Measurements from ENCODE around the gene EPAS1. TPM values are rescaled to one million over a fixed set of nuclear protein-coding genes. Genes with fewer than 3 reads are reported as not detected.

EPAS1 gene
- total and polyA plus RNA-seq, 9 of the 15 experiments (the other 6 are each of a cell fraction or from before 2014, with no cell fraction given), result 0.25 to 11.2 (median 4.1) TPM

DNA sequence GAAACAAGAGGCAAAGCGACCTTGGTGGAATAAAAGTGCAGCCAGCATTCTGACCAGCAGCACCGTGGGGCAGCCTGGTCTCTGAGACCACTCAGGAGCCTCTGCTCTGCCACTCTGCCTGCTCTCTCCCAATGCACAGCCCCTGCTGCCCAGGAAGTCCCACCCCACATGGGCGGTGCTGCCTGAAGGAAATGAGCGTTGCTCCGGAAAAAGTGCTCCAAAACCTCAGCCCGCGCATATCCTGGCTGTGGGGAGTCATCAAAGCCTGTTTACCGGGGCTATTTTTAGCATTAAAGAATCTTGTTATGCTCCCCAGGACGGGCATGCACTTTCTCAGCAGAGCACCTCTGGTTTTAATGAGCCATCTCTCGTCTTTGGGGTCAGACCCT, 54.5 kb downstream of the EPAS1 start:
- H3K9me3 ChIP-seq (replicated peaks; ENCODE audit: control insufficient read depth, insufficient read depth, low read depth, low read length), result no peaks in the 10 kb centered on the region
- no peaks in the 10 kb centered on the region for H3K9me1 ChIP-seq (ENCODE audit: control insufficient read depth, insufficient read depth, low read length)
- no peak for FAIRE-seq
- no peak overlapping the region for H3K27ac ChIP-seq (ENCODE audit: extremely low read depth, low read depth, low read length)
- no peaks in the 10 kb centered on the region for H4K20me1 ChIP-seq (replicated peaks; ENCODE audit: control insufficient read depth, insufficient read depth, low read length)
- no peak overlapping the region for H2AFZ ChIP-seq (ENCODE audit: low read depth, low read length)
- peaks cover 0 to 4% of the 10 kb centered on the region in 2 experiments; a peak in 1 of 5 replicates for H3K4me1 ChIP-seq (replicated peaks in 1 of 2; ENCODE audit: control insufficient read depth in 2 of 2, insufficient read depth in 2 of 2, low read length in 2 of 2)
- no peaks in the 10 kb centered on the region for H3K27me3 ChIP-seq (ENCODE audit: control insufficient read depth in 2 of 2, insufficient read depth in 2 of 2, low read length in 2 of 2)
- WGBS (ENCODE audit: insufficient coverage, low coverage, missing lambda C conversion rate), result 78% methylated on average over 9 of the region's 10 CpGs
- H3K36me3 ChIP-seq (ENCODE audit: control insufficient read depth, insufficient read depth, low read length), result no peaks in the 10 kb centered on the region; the same call in 2 of the 3 replicates
- no peak overlapping the region for H3K4me2 ChIP-seq (ENCODE audit: insufficient read depth, low read length)
- intact Hi-C loops (cut with micrococcal nuclease), result no loop called here
- no peak for ATAC-seq
- H3K79me2 ChIP-seq (ENCODE audit: control insufficient read depth, insufficient read depth, low read length), result no peaks in the 10 kb centered on the region
- no peak overlapping the region for H3K4me3 ChIP-seq
- DNase-seq (ENCODE audit: extremely low read depth in 1 of 4, low spot score in 3 of 4), result no peak
- CTCF ChIA-PET (ENCODE audit: low intra/inter-chr PET ratio), result no interaction called here
- POLR2A ChIA-PET, result no interaction called here
- in situ Hi-C loops (cut with MboI), result no loop called here
- H3K9ac ChIP-seq (ENCODE audit: insufficient read depth in 1 of 2, low read depth in 2 of 2, low read length in 2 of 2), result no peak overlapping the region
- BruUV-seq (replicated peaks), result no TSS peak
- TF ChIP-seq, protein P1, sequence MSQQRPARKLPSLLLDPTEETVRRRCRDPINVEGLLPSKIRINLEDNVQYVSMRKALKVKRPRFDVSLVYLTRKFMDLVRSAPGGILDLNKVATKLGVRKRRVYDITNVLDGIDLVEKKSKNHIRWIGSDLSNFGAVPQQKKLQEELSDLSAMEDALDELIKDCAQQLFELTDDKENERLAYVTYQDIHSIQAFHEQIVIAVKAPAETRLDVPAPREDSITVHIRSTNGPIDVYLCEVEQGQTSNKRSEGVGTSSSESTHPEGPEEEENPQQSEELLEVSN (IDR thresholded peaks at IDR 0.05; ENCODE audit: borderline replicate concordance in 1 of 2, extremely low read depth in 1 of 2, insufficient read depth in 1 of 2, insufficient read length in 1 of 2, low read depth in 1 of 2, low read length in 1 of 2, poor library complexity in 1 of 2, severe bottlenecking in 1 of 2), result no peak
- TF ChIP-seq CBX8 (IDR thresholded peaks at IDR 0.05; ENCODE audit: borderline replicate concordance, extremely low read depth, low read depth, low read length, poor library complexity, severe bottlenecking), result no peak
- TF ChIP-seq CBX2 (IDR thresholded peaks at IDR 0.05; ENCODE audit: insufficient read depth, low read length, poor library complexity, severe bottlenecking), result no peak
- TF ChIP-seq ZKSCAN8 (CRISPR knock-in tag; IDR thresholded peaks at IDR 0.05), result no peak
- TF ChIP-seq JUN (IDR thresholded peaks at IDR 0.05; ENCODE audit: borderline replicate concordance, low read depth, low read length), result no peak
- TF ChIP-seq JUN (CRISPR knock-in tag; IDR thresholded peaks at IDR 0.05; ENCODE audit: borderline replicate concordance), result no peak
- TF ChIP-seq CHD1 (IDR thresholded peaks at IDR 0.05; ENCODE audit: low read length), result no peak
- TF ChIP-seq ZNF79 (CRISPR knock-in tag; IDR thresholded peaks at IDR 0.05; ENCODE audit: low read depth), result no peak
- TF ChIP-seq, protein P2, sequence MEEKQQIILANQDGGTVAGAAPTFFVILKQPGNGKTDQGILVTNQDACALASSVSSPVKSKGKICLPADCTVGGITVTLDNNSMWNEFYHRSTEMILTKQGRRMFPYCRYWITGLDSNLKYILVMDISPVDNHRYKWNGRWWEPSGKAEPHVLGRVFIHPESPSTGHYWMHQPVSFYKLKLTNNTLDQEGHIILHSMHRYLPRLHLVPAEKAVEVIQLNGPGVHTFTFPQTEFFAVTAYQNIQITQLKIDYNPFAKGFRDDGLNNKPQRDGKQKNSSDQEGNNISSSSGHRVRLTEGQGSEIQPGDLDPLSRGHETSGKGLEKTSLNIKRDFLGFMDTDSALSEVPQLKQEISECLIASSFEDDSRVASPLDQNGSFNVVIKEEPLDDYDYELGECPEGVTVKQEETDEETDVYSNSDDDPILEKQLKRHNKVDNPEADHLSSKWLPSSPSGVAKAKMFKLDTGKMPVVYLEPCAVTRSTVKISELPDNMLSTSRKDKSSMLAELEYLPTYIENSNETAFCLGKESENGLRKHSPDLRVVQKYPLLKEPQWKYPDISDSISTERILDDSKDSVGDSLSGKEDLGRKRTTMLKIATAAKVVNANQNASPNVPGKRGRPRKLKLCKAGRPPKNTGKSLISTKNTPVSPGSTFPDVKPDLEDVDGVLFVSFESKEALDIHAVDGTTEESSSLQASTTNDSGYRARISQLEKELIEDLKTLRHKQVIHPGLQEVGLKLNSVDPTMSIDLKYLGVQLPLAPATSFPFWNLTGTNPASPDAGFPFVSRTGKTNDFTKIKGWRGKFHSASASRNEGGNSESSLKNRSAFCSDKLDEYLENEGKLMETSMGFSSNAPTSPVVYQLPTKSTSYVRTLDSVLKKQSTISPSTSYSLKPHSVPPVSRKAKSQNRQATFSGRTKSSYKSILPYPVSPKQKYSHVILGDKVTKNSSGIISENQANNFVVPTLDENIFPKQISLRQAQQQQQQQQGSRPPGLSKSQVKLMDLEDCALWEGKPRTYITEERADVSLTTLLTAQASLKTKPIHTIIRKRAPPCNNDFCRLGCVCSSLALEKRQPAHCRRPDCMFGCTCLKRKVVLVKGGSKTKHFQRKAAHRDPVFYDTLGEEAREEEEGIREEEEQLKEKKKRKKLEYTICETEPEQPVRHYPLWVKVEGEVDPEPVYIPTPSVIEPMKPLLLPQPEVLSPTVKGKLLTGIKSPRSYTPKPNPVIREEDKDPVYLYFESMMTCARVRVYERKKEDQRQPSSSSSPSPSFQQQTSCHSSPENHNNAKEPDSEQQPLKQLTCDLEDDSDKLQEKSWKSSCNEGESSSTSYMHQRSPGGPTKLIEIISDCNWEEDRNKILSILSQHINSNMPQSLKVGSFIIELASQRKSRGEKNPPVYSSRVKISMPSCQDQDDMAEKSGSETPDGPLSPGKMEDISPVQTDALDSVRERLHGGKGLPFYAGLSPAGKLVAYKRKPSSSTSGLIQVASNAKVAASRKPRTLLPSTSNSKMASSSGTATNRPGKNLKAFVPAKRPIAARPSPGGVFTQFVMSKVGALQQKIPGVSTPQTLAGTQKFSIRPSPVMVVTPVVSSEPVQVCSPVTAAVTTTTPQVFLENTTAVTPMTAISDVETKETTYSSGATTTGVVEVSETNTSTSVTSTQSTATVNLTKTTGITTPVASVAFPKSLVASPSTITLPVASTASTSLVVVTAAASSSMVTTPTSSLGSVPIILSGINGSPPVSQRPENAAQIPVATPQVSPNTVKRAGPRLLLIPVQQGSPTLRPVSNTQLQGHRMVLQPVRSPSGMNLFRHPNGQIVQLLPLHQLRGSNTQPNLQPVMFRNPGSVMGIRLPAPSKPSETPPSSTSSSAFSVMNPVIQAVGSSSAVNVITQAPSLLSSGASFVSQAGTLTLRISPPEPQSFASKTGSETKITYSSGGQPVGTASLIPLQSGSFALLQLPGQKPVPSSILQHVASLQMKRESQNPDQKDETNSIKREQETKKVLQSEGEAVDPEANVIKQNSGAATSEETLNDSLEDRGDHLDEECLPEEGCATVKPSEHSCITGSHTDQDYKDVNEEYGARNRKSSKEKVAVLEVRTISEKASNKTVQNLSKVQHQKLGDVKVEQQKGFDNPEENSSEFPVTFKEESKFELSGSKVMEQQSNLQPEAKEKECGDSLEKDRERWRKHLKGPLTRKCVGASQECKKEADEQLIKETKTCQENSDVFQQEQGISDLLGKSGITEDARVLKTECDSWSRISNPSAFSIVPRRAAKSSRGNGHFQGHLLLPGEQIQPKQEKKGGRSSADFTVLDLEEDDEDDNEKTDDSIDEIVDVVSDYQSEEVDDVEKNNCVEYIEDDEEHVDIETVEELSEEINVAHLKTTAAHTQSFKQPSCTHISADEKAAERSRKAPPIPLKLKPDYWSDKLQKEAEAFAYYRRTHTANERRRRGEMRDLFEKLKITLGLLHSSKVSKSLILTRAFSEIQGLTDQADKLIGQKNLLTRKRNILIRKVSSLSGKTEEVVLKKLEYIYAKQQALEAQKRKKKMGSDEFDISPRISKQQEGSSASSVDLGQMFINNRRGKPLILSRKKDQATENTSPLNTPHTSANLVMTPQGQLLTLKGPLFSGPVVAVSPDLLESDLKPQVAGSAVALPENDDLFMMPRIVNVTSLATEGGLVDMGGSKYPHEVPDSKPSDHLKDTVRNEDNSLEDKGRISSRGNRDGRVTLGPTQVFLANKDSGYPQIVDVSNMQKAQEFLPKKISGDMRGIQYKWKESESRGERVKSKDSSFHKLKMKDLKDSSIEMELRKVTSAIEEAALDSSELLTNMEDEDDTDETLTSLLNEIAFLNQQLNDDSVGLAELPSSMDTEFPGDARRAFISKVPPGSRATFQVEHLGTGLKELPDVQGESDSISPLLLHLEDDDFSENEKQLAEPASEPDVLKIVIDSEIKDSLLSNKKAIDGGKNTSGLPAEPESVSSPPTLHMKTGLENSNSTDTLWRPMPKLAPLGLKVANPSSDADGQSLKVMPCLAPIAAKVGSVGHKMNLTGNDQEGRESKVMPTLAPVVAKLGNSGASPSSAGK (IDR thresholded peaks at IDR 0.05), result no peak
- no peak for TF ChIP-seq POLR2AphosphoS2 (IDR thresholded peaks at IDR 0.05; ENCODE audit: low read length)
